ENCODE data around the gene PSMB9.

Gene PSMB9

DNA sequence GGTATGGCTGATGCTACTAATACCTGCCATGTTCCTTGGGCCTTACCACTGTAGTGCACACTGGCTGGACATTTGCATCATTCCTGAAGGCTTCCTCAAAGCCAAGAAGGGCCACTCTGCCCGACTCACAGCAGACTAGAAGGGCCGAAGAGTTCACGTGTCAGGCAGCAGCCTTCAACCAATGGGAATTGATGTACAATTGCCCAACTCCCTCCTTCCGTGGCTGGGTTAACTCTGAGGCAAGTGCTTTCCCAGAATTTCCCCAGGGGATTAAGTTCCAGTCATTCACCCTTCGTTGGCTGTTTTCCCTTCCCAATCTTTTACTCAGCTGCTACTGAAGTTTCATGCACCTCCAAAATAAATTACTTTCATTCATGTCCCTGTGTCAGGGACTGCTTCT, 29.8 kb downstream of the PSMB9 start:
- no peak overlapping the region for H3K27ac ChIP-seq (ENCODE audit: poor library complexity, severe bottlenecking)

DNA sequence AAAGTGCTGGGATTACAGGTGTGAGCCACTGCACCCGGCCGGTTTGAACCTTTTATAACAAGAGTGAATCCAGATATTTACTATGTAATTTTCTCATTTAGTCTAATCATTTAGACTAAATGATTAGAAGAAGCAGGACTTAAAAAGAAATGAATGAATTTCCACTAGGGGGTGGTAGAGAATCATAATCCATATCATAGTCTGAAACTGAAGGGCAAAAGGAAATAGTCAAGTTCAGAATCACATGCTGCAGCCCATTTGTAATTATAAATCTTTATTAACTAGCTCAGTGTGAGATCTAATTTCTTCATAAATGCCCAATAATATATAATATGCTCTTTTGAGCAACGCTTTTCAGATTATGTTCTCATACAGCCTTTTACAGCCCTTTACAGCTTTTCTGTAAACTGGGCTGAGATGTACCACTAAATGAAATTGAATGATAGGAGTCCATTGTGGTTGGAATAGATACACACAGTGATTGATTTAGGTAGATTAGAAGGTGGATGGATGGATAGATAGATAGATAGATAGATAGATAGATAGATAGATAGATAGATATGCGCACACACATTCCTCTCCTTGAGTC, 31.8 kb downstream of the PSMB9 start:
- Histone ChIP-seq H3K4me1 (ENCODE audit: insufficient read depth, poor library complexity, severe bottlenecking) (no peaks in the 10 kb centered on the region), H3K27ac (ENCODE audit: poor library complexity, severe bottlenecking) (no peak overlapping the region), H3K4me3 (ENCODE audit: severe bottlenecking) (no peak overlapping the region), H3K27me3 (ENCODE audit: insufficient read depth, poor library complexity, severe bottlenecking) (no peaks in the 10 kb centered on the region), H3K9me3 (ENCODE audit: severe bottlenecking) (no peaks in the 10 kb centered on the region), H3K36me3 (ENCODE audit: low read depth) (no peaks in the 10 kb centered on the region)
- ATAC-seq (ENCODE audit: low read depth) (peak; percentile 46; the same call in 1 of the 3 replicates), DNase-seq (ENCODE audit: low spot score) (no peak)
- TF ChIP-seq, protein P1, sequence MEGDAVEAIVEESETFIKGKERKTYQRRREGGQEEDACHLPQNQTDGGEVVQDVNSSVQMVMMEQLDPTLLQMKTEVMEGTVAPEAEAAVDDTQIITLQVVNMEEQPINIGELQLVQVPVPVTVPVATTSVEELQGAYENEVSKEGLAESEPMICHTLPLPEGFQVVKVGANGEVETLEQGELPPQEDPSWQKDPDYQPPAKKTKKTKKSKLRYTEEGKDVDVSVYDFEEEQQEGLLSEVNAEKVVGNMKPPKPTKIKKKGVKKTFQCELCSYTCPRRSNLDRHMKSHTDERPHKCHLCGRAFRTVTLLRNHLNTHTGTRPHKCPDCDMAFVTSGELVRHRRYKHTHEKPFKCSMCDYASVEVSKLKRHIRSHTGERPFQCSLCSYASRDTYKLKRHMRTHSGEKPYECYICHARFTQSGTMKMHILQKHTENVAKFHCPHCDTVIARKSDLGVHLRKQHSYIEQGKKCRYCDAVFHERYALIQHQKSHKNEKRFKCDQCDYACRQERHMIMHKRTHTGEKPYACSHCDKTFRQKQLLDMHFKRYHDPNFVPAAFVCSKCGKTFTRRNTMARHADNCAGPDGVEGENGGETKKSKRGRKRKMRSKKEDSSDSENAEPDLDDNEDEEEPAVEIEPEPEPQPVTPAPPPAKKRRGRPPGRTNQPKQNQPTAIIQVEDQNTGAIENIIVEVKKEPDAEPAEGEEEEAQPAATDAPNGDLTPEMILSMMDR (IDR thresholded peaks at IDR 0.05; ENCODE audit: poor library complexity, severe bottlenecking), result peak; percentile 79

More for the DNA sequence above, 29.8 kb downstream of the PSMB9 start:
- Histone ChIP-seq H3K27me3 (ENCODE audit: insufficient read depth, poor library complexity, severe bottlenecking) (no peaks in the 10 kb centered on the region), H3K36me3 (ENCODE audit: low read depth) (no peaks in the 10 kb centered on the region), H3K4me3 (ENCODE audit: severe bottlenecking) (no peak overlapping the region), H3K9me3 (ENCODE audit: severe bottlenecking) (no peaks in the 10 kb centered on the region), H3K4me1 (ENCODE audit: insufficient read depth, poor library complexity, severe bottlenecking) (no peaks in the 10 kb centered on the region)
- no peak for ATAC-seq (ENCODE audit: low read depth)
- DNase-seq (ENCODE audit: low spot score), result no peak
- TF ChIP-seq, protein P1 (IDR thresholded peaks at IDR 0.05; ENCODE audit: poor library complexity, severe bottlenecking), result no peak

DNA sequence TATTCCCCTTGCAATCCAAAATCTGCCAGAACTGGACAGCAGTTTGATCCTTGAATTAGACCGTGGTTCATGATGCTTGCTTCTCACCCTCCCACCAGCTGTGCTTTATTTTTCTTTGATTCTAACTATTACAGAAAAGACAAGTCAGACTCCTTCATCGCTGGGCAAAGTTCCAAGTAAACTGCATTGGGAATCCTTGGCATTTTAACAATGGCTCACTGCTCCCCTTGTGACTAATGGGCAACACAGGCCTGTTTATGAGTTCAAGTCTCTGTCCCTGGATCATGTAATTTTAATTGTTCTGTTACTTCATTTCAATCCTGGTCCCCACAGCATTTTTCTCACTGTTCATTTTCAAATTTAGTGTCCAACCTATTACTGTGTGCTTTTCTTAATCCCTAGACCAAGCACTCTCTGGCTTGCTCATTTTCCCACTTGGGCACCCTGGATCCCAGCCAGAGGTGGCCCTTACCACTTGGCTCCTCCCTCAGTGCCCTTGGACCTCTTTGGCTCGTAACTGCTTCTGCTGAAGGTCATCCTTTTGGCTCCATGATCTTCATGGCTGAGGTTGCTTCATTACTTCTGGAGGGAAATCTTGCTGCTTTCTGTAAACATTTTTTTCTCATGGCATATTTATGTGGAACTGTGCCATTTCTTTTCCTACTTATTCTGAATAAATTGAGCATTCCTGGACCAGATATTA, 32.8 kb downstream of the PSMB9 start:
- H3K9me3 ChIP-seq (ENCODE audit: severe bottlenecking), result no peaks in the 10 kb centered on the region
- no peaks in the 10 kb centered on the region for H3K36me3 ChIP-seq (ENCODE audit: low read depth)
- peak; percentile 46; the same call in 1 of the 3 replicates for ATAC-seq (ENCODE audit: low read depth)
- TF ChIP-seq, protein P1 (IDR thresholded peaks at IDR 0.05; ENCODE audit: poor library complexity, severe bottlenecking), result no peak
- H3K4me3 ChIP-seq (ENCODE audit: severe bottlenecking), result no peak overlapping the region
- no peaks in the 10 kb centered on the region for H3K4me1 ChIP-seq (ENCODE audit: insufficient read depth, poor library complexity, severe bottlenecking)
- no peaks in the 10 kb centered on the region for H3K27me3 ChIP-seq (ENCODE audit: insufficient read depth, poor library complexity, severe bottlenecking)
- H3K27ac ChIP-seq (ENCODE audit: poor library complexity, severe bottlenecking), result no peak overlapping the region
- DNase-seq (ENCODE audit: low spot score), result no peak

DNA sequence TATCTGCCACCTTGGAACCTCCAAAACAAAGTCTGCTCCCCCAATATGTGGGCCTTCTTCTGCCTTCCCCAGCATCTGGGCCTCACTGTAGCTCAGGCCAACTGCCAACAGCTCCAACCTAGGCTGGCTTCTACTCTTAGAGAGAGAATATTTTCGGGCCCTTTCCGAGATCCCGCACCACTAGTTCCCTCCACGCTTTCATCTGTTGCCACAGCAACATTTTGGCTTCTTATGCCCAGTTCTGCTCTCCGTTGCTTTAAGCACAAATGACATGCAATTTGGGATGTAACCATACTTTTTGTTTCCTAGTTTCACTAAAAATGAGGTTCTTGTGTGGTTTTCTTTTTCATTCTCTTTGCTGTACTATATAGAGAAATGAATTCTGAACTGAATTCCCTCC, 33.6 kb downstream of the PSMB9 start:
- DNase-seq (ENCODE audit: low spot score), result no peak

More for the DNA sequence above, 33.6 kb downstream of the PSMB9 start:
- ATAC-seq (ENCODE audit: low read depth), result no peak
- no peaks in the 10 kb centered on the region for H3K4me1 ChIP-seq (ENCODE audit: insufficient read depth, poor library complexity, severe bottlenecking)
- no peaks in the 10 kb centered on the region for H3K36me3 ChIP-seq (ENCODE audit: low read depth)
- H3K27me3 ChIP-seq (ENCODE audit: insufficient read depth, poor library complexity, severe bottlenecking), result no peaks in the 10 kb centered on the region
- H3K9me3 ChIP-seq (ENCODE audit: severe bottlenecking), result no peaks in the 10 kb centered on the region
- TF ChIP-seq, protein P1 (IDR thresholded peaks at IDR 0.05; ENCODE audit: poor library complexity, severe bottlenecking), result no peak
- no peak overlapping the region for H3K27ac ChIP-seq (ENCODE audit: poor library complexity, severe bottlenecking)
- no peak overlapping the region for H3K4me3 ChIP-seq (ENCODE audit: severe bottlenecking)

Measured in RWPE2 (cell line).